ENCODE measurements around the gene ATAT1.
"Not testable (repeated sequence)": the region's sequence is repeated elsewhere in the genome, so short reads cannot be mapped to it uniquely, and the experiment has no call there.

ATAT1 gene

DNA sequence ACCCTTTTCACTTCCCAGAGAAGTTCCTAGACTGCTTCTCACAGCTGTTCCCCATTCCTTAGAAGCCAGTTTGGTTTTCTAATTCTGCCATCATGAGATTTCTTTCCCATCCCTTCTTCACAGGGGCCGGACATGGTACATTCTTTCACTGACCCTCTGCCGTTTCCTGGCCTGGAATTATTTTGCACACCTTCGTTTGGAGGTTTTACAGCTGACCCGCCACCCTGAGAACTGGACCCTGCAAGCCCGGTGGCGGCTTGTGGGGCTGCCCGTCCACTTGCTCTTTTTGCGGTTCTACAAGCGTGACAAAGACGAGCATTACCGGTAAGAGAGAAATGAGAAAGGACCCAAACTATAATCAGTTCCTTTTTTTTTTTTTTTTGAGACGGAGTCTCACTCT is 24.5 kb downstream of the ATAT1 start:
- no peak for DNase-seq

DNA sequence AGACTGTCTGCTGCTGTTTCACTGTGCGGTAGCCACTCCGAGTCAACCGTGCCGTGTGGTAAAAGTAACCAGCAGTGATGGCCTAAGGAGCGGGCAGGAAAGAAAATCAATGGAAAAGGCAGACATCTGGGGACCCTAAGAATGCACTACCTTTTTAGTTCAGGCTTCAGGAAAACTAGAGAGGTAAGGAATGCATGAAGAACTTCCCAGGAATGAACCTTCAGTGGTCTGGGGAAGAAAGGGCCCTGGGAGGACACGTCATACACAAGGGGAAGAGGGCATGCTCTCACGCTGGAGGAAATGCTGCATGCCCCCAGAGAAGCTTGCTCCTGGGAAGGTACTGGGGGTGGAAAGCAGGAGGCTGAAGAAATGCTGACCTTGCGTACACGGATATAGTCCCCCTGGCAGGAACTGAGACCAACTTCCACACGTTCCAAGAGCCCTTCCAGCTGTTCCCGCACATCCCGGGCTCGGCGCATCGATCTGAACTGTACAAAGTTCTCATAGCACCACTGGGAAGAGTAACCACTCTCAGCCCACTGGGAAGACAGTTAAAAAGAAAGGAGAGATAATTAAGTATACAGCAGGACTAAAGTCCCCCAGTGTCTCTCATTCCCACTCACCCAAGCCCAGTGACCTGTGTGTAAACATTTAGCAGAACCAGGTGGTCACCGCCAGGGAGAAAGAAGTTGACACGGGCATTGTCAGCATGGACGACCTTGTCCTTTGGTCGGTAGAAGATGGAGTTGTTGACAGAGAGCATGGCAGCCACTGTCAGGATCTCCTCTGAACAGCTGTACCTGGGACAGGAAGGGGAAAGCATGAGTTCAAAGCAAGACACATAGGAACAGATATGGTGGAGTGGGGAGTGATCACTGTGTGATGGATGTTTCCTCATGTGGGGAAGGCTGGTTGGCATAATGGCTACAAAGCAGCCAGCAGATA is 28.4 kb downstream of the ATAT1 start:
- no peak for DNase-seq

DNA sequence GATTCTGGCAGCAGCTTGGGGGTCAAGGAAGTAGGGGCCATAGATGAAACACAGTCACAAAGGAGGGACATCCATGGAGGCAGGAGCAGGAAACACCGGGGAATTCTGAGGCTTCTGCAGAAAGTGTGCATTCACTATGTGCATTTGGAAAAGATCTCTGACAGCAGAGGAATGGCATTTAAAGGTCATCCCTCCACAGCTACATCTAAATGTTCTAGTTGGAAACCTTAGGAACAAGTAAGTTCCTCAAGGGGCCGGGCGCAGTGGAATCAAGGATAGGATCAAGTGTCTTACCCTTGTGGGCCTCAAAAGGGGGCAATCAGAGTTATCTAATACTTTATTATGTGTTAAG is 29.0 kb downstream of the ATAT1 start:
- no peak for DNase-seq

DNA sequence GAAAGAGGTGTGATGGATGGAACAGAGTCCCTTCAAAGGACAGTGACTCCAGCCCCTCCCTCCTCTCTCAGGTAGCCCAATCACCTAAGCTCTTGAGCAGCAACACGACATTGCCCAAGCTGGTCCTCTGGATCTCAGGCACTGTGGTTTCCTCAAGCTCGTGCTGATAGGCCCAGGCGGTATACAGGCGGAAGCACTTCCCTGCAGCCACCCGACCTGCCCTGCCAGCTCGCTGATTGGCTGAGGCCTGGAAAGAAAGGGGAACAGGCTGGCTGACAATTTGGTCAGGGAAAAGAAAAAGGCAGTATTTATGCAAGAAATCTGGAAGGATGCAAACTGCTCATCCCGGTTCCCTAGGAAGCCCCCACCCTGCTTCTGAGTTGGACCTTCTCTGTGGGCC is 29.8 kb downstream of the ATAT1 start:
- DNase-seq = no peak

DNA sequence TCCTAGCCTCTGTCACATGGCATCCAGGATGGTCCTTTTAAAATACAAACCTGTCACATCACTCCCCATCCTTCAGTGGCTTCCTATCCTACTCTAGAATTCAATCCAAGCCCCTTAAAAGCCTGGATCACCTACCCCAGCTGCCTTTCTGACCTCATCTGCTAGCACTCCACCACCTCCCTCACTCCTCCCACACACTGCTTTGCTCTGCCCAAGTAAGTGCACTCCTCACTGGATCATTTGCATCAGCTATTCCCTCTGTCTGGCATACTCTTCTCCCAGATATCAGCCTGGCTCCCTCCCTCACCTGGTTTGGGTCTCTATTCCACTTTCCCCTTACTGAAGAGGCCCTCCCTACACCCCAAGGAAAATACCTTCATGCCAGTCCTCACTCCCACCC is 30.8 kb downstream of the ATAT1 start:
- no peak for DNase-seq

DNA sequence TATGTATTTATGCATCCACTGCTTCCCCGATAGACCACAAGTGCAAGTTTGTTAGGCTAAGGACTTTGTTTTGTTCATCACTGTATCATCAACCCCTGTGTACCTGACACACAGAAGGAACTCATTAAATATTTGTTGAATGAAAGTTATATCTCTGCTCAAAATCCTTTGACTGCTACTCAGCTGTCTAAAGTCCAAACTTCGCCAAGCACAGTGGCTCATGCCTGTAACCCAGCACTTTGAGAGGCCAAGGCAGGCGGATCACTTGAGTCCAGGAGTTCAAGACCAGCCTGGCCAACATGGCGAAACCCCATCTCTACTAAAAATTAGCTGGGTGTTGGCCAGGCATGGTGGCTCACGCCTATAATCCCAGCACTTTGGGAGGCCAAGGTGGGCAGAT is 31.2 kb downstream of the ATAT1 start:
- not testable (repeated sequence) for DNase-seq

DNA sequence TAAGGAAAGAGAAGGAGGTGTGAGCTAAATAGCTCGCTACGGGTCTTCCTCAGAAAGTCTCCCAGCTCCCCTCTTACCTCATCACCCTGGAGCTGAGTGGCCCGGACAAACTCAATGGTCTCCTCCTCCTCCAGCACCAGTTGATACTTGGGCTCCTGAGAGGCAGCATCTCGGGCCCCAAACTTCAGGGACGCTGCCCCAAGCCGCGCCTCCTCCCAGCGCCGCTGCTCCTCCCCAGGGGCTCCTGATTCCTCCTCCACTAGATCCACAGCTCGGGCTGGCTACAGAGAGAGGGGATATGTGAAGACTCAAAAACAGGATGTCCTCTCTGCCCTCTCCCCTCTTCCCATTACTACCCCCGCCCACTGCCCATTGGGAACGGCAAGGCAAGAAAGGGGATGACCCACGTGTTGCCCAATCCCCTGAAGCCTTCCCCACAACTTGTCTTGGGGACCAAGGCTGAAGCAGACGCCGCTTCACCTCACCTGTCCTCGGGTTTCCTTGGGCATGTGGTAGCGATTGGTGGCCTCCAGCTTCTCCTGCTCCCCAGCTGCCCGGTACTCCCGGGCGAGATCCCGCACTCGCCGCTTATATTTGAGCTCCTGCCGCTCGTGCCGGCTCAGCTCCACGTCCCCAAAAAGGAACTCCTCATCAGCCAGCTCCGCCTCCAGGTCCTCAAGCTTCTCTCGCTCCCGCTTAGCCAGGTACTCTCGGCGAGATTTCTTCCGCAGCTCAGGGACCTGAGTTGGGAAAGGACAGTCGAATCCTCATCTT is 38.5 kb downstream of the ATAT1 start:
- DNase-seq = no peak

DNA sequence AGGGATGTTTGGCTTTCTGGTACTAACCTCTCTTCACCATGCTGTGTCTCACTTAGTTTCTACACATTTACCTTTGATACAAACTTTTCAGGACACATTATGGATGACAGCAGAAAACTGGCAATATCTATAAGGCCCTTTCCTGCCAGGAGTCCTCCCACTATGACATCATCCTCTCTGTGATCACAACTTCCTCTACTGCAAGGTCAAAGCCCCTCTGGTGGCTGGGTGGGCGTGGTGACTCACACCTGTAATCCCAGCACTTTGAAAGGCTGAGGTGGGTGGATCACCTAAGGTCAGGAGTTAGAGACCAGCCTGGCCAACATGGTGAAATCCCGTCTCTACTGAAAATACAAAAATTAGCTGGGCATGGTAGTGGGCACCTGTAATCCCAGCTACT is 39.6 kb downstream of the ATAT1 start:
- peak; percentile 38 for DNase-seq

DNA sequence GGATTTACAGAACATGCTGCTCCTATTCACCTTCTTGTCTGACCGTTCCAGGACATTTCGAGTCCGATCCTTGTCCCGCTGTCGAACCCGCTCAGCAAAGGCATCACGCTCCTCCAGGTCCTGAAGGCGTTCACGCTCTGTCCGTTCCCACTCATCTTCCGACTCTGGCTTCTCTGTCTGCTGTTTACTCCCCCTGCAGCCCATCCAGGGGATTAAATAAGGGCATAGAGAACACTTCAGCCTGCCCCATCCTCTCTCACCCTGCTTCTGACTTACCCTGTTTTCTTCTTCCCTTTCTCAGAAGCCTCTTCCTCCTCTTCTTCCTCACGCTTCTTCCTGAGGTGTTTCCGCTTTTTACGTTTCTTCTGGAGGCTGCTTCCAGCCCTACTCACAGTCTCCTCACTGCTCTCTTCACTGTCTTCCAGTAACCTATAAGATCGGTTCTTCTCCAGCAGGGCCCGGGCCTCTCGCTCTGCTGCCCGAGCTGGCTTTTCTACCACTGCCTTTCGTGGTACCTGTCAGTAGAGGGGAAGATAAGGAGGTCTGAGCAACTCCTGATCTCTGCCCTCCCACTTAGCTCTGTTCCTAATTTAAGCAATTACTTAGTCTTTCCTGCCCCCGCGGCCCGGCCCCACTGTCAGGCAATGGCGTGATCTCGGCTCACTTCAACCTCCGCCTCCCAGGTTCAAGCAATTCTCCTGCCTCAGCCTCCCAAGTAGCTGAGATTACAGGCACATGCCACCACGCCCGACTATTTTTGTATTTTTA is 44.3 kb downstream of the ATAT1 start:
- no peak for DNase-seq

DNA sequence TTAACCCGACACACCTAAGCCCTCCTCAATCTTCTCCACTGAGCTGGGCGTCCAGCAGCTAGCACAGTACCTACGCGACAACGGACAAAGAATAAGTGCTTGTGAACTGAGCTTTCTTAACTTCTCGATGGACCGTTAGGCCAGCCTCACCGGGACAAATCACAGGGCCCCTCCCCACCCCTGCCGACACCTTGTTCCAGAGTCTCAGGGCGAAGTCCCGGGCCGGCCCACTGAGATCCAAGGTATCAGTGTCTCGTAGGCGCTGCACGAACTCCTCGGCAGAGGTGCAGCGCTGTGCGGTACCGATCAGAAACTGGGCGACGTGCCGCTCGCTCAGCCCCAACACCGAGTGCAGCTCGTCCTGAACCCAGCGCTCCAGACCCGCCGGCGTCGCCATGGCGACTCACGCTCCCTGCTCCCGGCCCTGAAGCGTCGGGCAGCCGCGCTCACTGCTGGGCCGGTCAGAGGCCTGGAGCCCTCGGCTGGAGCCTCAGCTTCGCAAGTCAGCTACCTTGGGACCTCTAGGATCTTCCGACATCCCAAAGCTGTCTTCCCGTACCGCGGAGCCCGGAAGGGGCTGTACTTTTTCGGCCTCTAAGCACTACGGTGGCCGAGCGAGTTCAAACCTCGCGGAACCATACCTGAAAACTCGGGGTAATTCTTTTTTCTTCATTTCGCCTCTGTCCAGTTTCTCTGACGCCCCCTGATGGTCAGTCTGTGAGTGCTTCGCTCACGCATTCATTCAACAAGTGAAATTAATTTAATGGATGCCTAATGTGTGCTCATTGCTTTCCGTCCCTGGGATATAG is 46.0 kb downstream of the ATAT1 start, which contains the start of gene DHX16:
TSS of gene DHX16 (minus strand) at position 562 of the 809 bp plus-strand sequence. CDS start at position 397, 165 bp downstream.
- peak; percentile 93 for DNase-seq

DNA sequence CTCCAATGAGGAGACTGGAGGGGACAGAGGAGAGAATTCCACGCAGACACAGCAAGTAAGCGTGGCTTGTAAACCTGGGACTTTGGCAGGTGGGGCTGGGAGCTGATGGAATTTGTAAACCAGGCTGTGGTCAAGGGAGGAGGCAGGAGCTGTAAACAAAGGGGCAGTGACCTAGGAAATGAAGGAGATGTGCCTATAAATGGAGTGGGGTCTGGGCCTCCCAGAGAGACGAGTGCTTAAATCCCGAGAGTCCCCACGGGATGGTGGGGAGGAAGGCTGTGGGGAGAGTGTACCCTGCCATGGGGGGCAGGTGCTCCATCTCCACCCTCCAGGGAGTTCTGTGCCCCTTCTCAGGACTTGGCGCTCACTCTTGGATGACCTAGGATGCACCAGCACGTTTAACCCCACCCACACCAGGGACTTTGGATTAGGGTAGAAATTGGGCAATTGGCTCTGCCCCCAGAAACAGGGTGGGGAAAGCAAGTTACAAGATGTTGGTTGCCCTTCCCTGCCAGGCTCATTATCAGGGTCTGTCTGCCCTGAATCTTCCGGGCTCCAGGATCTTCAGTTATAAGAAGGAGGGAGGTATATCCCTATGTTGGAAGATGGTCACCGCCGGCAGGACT is 50.1 kb downstream of the ATAT1 start:
- no peak for DNase-seq

DNA sequence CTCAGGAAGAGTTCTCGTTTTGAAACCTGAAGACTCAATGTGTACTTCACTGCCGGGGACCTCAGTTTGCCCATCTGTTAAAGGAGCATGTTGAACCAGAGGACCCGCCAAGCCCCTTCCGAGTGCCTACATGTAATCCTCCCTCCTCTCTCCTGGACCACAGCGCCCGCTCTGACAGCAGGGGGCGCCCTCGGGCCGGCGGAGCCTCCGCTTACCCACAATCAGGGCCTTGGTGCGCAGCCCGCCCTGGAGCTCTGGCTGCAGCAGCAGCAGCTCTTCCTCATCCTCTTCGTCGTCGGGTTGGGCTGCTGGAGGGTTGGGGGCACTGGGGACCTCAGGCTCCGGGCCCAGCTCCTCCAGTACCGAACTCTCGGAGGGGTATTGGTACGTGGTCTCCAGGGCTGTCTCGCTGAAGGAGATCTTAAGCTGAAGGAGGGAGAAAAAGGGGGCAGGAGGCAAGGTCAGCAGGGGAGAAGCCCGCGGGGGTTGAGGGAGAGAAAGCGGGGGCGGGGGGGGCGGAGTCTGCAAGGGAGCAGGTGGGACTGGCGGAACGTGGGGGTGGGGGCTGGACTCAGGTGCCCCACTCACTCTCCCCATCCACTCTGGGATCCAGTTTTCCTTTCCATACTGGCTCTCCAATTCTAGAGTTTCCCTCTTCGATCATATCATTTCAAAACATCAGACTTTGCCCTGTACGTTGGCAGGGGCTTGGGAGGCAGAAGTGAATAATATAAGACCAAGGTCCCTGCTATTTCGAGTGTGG is 52.5 kb downstream of the ATAT1 start:
- DNase-seq = peak; percentile 94

DNA sequence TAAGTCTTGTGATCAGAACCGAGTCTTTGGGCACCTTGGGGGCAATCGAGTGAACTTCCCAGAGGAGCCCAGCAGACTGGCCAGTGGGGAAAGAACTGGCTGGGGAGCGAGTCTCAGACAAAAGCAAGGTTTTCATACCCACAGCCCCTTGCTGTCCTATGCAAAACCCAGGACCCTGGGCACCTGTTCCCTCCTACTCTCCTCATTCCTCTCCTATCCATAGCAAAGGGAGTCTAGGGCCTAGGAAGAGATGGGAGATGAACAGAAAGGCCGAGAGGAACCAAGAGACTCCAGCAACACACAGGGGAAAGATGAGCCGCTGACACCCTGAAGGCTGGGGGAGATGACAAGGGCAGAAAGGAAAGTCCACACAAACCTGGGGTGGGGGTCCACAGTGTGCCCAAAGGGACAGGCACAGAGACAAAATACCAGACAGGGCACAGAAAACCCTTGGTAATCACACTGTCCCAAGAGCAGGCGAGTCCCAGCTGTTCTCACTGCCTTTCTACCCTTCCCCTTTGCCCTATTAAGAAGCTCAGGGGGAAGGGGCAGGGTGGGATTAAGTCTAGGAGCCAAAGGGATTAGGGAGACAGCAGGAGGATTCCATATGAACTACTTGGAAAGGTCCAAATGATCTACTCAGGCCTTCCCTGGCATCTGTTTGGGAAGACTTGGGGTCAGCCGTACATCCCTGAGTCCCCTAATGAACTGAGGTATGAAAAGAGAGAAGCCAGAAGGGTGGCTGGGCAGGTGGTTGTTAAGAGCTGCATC is 53.3 kb downstream of the ATAT1 start:
- DNase-seq = no peak

DNA sequence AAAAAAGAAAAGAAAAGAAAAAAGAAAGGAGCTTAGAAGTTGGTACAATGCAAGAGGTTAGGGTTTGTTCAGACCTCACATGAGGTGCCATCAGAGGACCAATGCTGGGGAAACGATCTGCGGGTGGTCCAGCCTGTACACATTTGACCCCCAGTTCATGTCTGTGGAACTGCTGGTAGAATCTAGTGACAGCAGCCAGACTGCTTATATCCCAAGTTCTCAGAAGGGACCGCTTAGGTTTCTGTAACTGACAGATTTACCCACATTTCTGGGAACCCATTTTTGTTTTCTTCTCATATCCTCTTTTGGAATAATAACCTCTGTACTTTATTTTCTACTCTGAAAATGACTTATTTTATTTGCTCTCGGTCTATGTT is 55.1 kb downstream of the ATAT1 start:
- peak; percentile 29 for DNase-seq

DNA sequence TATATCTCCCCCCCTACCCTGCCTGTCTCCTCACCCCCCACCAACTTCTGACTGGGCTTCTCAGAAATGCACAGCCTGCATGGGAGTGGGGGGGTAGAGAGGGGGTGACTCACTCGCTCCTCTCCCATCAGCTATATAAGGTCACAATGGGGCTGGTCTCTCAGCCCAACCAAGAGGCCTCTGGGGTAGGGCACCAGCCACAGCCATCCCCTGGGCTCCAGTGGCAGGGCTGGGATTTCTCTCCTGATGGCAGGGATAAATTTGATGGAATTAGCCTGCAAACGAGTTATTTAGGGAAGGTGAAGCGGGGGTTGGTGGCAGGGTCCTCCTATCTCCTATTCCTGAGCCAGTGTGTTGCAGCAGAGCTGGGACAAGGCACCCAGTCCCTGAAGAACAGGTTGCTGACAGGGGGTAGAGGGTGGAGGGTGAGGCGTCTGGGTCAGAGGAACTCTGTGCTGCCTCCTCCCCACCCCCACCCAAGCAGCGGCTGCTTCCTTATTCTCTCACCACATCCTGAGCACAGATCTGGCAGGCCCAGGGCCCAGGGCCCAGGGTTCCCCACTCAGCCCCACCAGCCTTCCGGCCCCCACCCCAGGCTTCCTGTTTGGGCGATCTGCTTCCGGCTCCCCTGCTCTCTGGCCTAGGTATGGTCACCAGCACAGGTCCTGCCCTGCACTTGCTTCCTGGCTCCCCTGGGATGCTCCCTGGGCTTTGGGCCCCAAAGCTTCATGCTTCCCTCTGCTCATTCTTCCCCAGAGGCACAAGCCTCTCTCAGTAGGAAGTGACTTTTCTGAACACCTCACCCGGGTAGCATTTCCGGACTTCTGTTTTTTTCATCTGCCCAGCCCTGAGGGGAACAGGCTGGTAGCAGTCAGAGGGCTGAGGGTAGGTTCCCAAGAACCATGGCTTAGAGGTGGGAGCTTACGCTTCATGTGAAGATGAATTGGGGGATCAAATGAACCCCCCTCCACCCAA is 55.8 kb downstream of the ATAT1 start:
- peak; percentile 94 for DNase-seq

DNA sequence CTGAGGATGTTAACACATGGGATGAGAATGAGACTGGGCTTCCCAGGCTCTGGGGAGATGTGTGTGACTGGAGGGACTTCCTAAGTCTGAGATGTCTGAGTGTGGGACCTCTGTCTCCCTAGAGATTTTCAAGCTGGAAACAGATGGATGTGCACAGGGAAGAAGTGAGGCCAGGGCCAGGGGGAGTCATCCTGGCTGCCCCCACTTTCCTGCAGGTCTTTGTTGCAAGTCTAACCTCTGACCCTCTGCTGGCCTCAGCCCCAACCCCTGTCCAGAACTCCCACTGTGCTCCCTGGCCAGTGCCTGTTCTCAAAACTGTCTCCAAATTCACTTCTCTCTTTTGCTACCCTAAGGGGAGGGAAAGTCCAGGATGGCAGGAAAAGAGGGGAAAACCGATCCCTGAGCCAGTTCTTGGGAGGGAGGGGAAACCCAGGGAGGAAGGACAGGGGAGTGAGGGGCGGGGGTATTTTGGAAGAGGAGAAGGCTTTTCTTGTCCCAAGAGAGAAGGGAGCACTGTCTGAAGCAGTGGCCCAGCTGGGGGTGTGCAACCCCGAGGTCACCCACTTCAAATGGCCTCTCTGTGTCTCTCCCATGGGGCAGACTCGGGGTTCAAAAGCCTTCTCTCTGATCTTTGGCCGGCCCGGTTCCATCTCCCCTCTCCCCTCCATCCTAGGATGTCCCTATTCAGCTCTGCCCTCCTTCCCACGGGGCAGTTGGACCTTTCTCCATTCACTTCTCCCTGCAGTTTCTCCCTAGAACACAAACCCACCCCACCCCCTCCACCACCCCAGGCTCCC is 56.7 kb downstream of the ATAT1 start:
- DNase-seq = peak; percentile 26

DNA sequence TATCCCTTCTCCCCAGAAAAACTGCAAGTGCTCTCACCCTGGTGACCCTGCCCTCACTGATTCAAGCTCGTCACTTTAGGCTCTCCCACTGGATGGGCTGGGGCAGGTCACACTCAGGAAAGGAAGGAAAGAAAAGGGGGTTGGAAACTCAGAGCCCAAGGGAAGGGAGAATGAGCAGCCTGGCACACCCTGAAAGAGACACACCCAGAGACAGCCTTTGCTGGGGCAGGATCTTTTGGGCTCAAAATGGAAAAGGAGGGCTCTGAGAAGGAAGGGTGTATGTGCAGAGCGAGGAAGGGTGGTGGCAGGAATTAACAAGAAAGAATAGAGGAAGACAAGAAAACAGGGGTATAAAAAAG is 57.3 kb downstream of the ATAT1 start:
- DNase-seq = no peak
